SH-SY5Y (cell line): Measurements from ENCODE around the gene NFKBIA.

Experiments
- GATA2 ChIP-seq: IDR thresholded peaks from 2 replicates; pipeline ENCODE4 v1.6.1; 2011; ENCODE audit warnings: mild to moderate bottlenecking, low read depth, low read length
- GATA3 ChIP-seq: IDR thresholded peaks from 2 replicates; pipeline ENCODE4 v1.6.1; 2011; ENCODE audit warnings: low read depth, mild to moderate bottlenecking, low read length, moderate library complexity

DNA sequence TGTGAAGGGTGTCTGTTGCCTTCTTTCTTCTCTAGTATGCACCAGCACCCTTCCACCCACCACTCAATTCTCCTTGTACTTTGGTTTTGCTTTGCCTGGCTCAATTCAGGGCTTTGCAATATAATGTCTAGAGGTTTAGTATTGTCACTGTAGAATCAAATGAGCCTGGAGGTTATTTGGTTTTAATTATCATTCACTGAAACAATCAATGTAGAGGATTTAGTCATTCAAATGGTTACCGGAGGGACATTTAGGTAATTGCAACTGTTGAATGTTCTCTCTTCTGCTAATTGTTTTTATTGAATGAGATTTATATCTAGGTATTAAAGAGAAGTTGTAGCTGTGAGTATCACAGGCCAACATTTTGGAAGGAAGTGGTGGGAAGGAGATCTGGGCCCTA lies 29.3 kb upstream of the NFKBIA start:
- TF ChIP-seq GATA2 (no peak), GATA3 (no peak)
